Measurements from ENCODE around the gene BPIFA3.

DNA sequence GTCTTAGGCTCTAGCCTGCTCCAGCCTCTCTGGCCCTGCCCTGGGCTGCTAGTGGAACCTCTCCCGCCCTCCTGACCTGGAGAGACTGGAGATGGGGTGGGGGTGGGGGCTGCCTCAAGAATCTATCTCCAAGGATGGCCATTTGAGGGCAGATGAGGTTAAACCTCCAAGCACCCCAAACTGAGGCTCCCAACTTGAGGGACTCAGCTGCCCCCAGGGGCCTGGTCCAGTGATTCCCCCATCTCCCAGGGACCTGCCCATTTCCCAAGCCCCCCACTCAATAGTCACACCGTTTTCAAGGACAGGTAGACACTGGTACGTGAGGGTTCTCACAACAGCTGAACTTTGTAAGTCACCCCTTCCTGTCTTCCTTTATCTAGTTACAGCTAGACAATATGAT is 58.7 kb downstream of the BPIFA3 start:
- TF ChIP-seq POLR2AphosphoS5 (IDR thresholded peaks at IDR 0.05), result no peak
- TF ChIP-seq CTCF (IDR thresholded peaks at IDR 0.05), result no peak

All from stomach (tissue), 4 donors.